Heart left ventricle (tissue), 13 donors: ENCODE measurements around the gene IGFBP7.

ENCODE experiments used
- POLR2A ChIP-seq, 2 donors: fragments of 450-650 bp; IDR thresholded peaks; one replicate each; pipeline ENCODE4 v1.6.1; 2017; ENCODE audit warnings: antibody characterized with exemption in 2 of 2, mild to moderate bottlenecking in 2 of 2, moderate library complexity in 2 of 2
- TF ChIP-seq, protein P1 (sequence below), 12 donors: fragments of 200-600 bp; sonication (generic) in 4 of 12; IDR thresholded peaks; one replicate each; pipeline versions ENCODE4 v1.5.0 to v1.8.0; 2018 to 2022; ENCODE audit warnings: antibody characterized with exemption in 12 of 12, mild to moderate bottlenecking in 5 of 12
- donor health status: ischemic (EF 13 %, LVEDD 7.1; RV severe dilation, severe dysfunction).
- donor health status: DM: no; HTN: yes; CAD: no.
- donor health status: DM: no; HTN: no; CAD: no.
- donor health status: ischemic (EF 25% LVEDD 6.9; RV normal size, moderate dysfunction).
- donor health status: ischemic (EF 25% LVEDD 5.7; RV mildly dilated, moderate dysfunction).
- donor health status: ischemic (EF 35%, LVEDD 5.7; RV mildly dilated, moderate dysfunction).
- donor health status: nonischemic (EF 11% LVEDD 7.7; RV severe dilation, severe dysfunction).
- donor health status: DM: yes; HTN: yes; CAD: no.
- donor health status: PGD.
- donor health status: ischemic (EF 29% LVEDD 5.4; RV normal size, mild dysfunction).
- donor health status: nonischemic (EF 23%, LVEDD 6.1; RV moderate dilation, normal function).

GRCh38 chr4:57073559-57073958 is 36.6 kb downstream of the IGFBP7 start:
- TF ChIP-seq, protein P1, sequence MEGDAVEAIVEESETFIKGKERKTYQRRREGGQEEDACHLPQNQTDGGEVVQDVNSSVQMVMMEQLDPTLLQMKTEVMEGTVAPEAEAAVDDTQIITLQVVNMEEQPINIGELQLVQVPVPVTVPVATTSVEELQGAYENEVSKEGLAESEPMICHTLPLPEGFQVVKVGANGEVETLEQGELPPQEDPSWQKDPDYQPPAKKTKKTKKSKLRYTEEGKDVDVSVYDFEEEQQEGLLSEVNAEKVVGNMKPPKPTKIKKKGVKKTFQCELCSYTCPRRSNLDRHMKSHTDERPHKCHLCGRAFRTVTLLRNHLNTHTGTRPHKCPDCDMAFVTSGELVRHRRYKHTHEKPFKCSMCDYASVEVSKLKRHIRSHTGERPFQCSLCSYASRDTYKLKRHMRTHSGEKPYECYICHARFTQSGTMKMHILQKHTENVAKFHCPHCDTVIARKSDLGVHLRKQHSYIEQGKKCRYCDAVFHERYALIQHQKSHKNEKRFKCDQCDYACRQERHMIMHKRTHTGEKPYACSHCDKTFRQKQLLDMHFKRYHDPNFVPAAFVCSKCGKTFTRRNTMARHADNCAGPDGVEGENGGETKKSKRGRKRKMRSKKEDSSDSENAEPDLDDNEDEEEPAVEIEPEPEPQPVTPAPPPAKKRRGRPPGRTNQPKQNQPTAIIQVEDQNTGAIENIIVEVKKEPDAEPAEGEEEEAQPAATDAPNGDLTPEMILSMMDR (IDR thresholded peaks at IDR 0.05): no peak
- TF ChIP-seq POLR2A (IDR thresholded peaks at IDR 0.05): no peak
